ENCODE measurements around the gene HOXC5.
"Not testable (repeated sequence)": the region's sequence is repeated elsewhere in the genome, so short reads cannot be mapped to it uniquely, and the experiment has no call there.

The HOXC5 gene

DNA sequence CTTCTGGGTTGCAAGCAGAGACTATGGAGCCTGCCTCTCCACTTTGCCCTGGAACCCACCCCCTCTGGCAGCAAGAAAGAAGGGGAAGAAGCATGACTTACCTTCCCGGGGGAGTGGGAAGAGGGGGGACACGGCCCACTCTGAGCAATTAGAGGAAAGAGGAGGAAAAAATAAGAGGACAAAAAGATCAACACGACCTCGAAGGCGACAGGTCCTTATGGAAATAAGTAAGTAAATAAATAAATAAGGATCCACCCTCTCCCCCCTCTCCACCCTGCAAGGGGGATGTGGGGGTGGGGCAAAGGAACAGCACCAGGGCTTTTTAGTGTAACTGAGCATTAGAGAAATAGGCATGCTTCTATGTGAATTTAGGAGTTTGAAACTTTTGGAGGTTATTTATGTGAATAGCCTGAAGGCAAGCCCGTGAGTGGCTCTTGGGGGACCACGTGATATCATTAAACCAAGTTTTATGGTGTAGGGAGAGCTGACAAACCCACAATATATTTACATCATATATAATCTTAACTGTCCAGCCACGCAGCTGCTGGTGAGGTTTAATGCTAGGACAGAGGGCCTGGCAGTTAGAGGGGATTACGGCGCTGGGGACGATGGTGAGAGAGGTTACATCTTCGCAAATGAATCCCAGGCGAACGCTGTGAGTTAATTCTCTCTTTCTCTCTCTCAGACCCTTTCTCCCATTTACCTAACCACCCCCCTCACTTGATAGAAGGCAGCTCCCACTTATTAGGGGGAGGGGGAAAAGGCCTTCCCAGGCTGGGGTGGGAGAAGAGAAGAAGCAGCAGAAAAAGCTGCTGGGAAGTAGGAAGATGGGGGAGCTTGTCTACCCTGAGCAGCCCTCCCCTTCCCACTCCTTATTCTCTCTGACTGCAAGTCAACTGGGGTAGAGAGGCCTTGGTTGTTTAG lies 4.8 kb downstream of the HOXC5 start:
- Histone ChIP-seq H3K36me3 (ENCODE audit: control insufficient read depth in 2 of 2, insufficient read depth in 2 of 2, low read length in 2 of 2) (no peaks in the 10 kb centered on the region), H3K27me3 (ENCODE audit: control insufficient read depth in 2 of 2, insufficient read depth in 2 of 2, low read length in 2 of 2) (peaks cover 83 to 86% of the 10 kb centered on the region in 2 donors), H3K4me3 (ENCODE audit: low read length in 2 of 2) (no peak overlapping the region), H3K4me1 (ENCODE audit: control insufficient read depth in 2 of 2, insufficient read depth in 2 of 2, low read length in 2 of 2) (peaks cover 0 to 2% of the 10 kb centered on the region in 2 donors), H3K27ac (ENCODE audit: low read depth in 2 of 2, low read length in 2 of 2) (no peak overlapping the region), H3K9ac (ENCODE audit: low read depth in 1 of 2, low read length in 2 of 2) (no peak overlapping the region), H3K9me3 (ENCODE audit: control insufficient read depth in 2 of 2, low read length in 2 of 2) (peaks cover 0 to 2% of the 10 kb centered on the region in 2 donors)

DNA sequence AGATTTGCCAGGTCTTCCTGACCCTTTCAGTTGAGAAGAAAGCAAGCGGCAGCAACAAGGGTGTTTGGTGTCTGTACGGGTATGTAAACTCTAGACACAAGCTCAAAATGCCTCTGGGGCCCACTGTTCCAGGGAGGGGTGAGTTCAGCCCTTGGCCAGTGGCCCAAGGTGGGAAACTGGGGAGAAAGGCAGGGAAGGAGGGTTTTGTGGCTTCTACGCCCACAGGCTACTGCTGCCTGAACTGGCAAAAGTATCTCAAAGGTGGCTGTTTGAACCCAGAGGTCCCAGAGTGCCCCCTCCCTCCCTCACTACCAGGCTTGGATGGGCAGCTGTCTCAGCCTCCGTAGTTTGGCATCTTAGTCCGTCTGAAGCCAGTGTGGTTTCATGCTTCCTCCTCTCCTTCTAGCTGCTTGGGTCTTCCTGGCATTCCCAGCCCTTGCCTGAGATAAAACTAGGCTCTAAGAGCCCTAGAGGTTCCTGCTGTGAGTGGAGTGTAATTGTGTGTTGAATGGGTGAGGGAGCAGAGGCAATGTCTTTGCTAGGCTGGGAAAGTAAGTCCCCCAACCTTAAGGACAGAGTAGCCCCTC lies 5.5 kb downstream of the HOXC5 start:
- no peak overlapping the region for H3K4me3 ChIP-seq (ENCODE audit: low read length in 2 of 2)
- H3K4me1 ChIP-seq (ENCODE audit: control insufficient read depth in 2 of 2, insufficient read depth in 2 of 2, low read length in 2 of 2), result no peaks in the 10 kb centered on the region
- no peaks in the 10 kb centered on the region for H3K9me3 ChIP-seq (ENCODE audit: control insufficient read depth in 2 of 2, low read length in 2 of 2)
- H3K27ac ChIP-seq (ENCODE audit: low read depth in 2 of 2, low read length in 2 of 2), result no peak overlapping the region
- peaks cover 83 to 85% of the 10 kb centered on the region in 2 donors for H3K27me3 ChIP-seq (ENCODE audit: control insufficient read depth in 2 of 2, insufficient read depth in 2 of 2, low read length in 2 of 2)
- no peak overlapping the region for H3K9ac ChIP-seq (ENCODE audit: low read depth in 1 of 2, low read length in 2 of 2)
- H3K36me3 ChIP-seq (ENCODE audit: control insufficient read depth in 2 of 2, insufficient read depth in 2 of 2, low read length in 2 of 2), result no peaks in the 10 kb centered on the region

DNA sequence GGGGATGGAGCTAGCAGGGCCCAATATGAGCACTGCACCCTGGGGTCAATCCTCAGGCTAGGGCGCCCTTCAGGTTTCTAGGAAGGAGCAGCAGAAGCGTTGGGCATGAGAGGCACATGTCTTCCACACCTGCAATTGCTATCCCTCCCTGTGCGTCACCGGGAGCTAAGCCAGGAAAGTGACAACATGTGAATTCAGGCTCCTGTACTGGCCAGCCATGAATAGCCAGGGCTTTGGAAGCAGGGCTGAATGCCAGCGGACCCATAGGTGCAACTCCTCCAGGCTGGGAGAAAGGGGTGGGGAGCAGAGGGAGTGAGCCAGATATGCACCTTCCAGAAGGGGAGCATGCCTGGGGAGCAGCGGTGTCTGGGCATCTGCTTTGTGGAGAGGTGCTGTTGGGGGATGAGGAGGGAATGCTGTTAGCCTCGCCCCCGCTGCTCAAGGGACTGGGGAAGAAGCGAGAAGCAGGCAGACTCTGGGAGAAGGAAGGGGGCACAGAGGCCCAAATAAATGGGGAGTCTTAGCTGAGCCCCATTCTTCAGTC lies 6.1 kb downstream of the HOXC5 start:
- Histone ChIP-seq H3K36me3 (ENCODE audit: control insufficient read depth in 2 of 2, insufficient read depth in 2 of 2, low read length in 2 of 2) (no peaks in the 10 kb centered on the region), H3K27me3 (ENCODE audit: control insufficient read depth in 2 of 2, insufficient read depth in 2 of 2, low read length in 2 of 2) (peaks cover 84 to 86% of the 10 kb centered on the region in 2 donors), H3K4me3 (ENCODE audit: low read length in 2 of 2) (no peak overlapping the region), H3K27ac (ENCODE audit: low read depth in 2 of 2, low read length in 2 of 2) (no peak overlapping the region), H3K9me3 (ENCODE audit: control insufficient read depth in 2 of 2, low read length in 2 of 2) (no peaks in the 10 kb centered on the region), H3K9ac (ENCODE audit: low read depth in 1 of 2, low read length in 2 of 2) (no peak overlapping the region), H3K4me1 (ENCODE audit: control insufficient read depth in 2 of 2, insufficient read depth in 2 of 2, low read length in 2 of 2) (no peaks in the 10 kb centered on the region)

DNA sequence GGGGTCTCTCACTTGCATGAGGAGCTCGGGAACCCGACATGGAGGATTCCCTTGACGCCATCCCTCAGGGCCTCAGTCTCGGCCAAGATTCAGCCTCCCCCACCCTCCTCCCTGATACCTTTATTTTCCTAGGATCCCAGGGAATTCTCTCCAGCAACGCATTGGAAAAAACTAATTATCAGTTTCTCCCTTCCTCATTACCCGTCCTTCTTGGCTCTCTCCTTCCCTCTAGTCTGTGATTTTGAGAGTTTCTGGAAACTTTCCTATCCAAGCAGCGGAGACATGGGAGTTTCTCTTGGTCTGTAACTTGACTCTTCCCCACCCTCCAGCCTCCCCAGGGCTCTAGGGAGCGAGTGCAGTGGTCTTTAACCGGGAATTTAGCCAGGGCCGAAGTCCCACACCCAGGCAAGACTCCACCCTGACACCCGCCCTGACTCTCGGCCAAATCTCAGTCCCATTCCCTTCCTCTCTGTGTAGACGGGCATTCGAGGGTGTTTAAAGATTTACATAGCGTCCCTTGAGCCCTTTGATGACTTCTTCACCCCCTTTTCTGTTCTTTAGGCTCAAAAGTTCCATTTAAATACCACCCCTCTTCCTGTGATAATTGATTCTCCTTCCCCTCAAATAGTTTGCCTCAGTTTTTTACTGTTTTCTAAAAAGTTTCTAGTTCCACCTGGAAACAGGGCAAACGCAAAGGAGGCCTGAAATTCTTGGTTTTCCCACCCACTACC lies 6.7 kb downstream of the HOXC5 start:
- H3K9ac ChIP-seq (ENCODE audit: low read depth in 1 of 2, low read length in 2 of 2), result no peak overlapping the region
- no peaks in the 10 kb centered on the region for H3K4me1 ChIP-seq (ENCODE audit: control insufficient read depth in 2 of 2, insufficient read depth in 2 of 2, low read length in 2 of 2)
- H3K9me3 ChIP-seq (ENCODE audit: control insufficient read depth in 2 of 2, low read length in 2 of 2), result no peaks in the 10 kb centered on the region
- H3K36me3 ChIP-seq (ENCODE audit: control insufficient read depth in 2 of 2, insufficient read depth in 2 of 2, low read length in 2 of 2), result no peaks in the 10 kb centered on the region
- no peak overlapping the region for H3K27ac ChIP-seq (ENCODE audit: low read depth in 2 of 2, low read length in 2 of 2)
- no peak overlapping the region for H3K4me3 ChIP-seq (ENCODE audit: low read length in 2 of 2)
- peaks cover 84 to 86% of the 10 kb centered on the region in 2 donors for H3K27me3 ChIP-seq (ENCODE audit: control insufficient read depth in 2 of 2, insufficient read depth in 2 of 2, low read length in 2 of 2)

DNA sequence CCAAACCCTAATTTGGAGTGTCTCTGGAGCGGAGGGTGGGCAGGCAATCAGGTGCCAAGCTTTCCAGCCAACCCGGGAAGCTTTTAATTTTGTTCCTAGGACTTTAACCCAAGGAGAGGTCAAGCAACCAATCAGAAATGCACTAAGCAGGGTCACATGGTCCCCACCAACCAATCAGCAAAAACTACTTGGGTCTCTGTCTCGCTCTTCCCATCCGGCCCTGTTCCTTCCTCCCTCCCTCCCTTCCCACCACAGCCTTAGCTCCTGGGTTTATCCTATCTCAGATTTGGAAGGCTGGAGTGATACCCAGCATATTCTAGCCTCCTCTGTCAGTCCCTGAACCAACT lies 7.3 kb downstream of the HOXC5 start:
- Histone ChIP-seq H3K27ac (ENCODE audit: low read depth in 2 of 2, low read length in 2 of 2) (no peak overlapping the region), H3K9ac (ENCODE audit: low read depth in 1 of 2, low read length in 2 of 2) (no peak overlapping the region), H3K9me3 (ENCODE audit: control insufficient read depth in 2 of 2, low read length in 2 of 2) (no peaks in the 10 kb centered on the region), H3K27me3 (ENCODE audit: control insufficient read depth in 2 of 2, insufficient read depth in 2 of 2, low read length in 2 of 2) (peaks cover 84 to 87% of the 10 kb centered on the region in 2 donors), H3K36me3 (ENCODE audit: control insufficient read depth in 2 of 2, insufficient read depth in 2 of 2, low read length in 2 of 2) (no peaks in the 10 kb centered on the region), H3K4me1 (ENCODE audit: control insufficient read depth in 2 of 2, insufficient read depth in 2 of 2, low read length in 2 of 2) (no peaks in the 10 kb centered on the region), H3K4me3 (ENCODE audit: low read length in 2 of 2) (no peak overlapping the region)

DNA sequence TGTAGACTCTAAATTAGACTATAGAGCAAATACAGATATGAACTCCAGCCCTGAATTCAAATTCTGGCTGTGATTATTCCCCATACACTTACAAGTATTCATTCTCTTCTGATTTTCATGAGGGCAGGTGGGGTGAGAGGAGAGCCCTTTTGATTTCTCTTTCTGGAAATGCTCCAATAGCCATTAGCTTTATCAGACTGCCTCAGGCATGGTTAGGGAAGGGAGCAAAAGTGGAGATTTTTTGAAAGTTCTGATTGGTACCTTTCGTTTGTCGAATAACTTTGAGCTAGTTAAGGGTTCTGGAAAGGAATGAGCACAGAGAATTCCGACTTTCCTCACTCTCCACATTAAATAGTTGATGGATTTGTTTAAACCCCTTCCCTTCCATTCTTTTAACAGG lies 7.8 kb downstream of the HOXC5 start:
- peaks cover 83 to 87% of the 10 kb centered on the region in 2 donors for H3K27me3 ChIP-seq (ENCODE audit: control insufficient read depth in 2 of 2, insufficient read depth in 2 of 2, low read length in 2 of 2)
- no peaks in the 10 kb centered on the region for H3K9me3 ChIP-seq (ENCODE audit: control insufficient read depth in 2 of 2, low read length in 2 of 2)
- H3K36me3 ChIP-seq (ENCODE audit: control insufficient read depth in 2 of 2, insufficient read depth in 2 of 2, low read length in 2 of 2), result no peaks in the 10 kb centered on the region
- H3K27ac ChIP-seq (ENCODE audit: low read depth in 2 of 2, low read length in 2 of 2), result no peak overlapping the region
- no peak overlapping the region for H3K9ac ChIP-seq (ENCODE audit: low read depth in 1 of 2, low read length in 2 of 2)
- H3K4me1 ChIP-seq (ENCODE audit: control insufficient read depth in 2 of 2, insufficient read depth in 2 of 2, low read length in 2 of 2), result no peaks in the 10 kb centered on the region
- H3K4me3 ChIP-seq (ENCODE audit: low read length in 2 of 2), result no peak overlapping the region

DNA sequence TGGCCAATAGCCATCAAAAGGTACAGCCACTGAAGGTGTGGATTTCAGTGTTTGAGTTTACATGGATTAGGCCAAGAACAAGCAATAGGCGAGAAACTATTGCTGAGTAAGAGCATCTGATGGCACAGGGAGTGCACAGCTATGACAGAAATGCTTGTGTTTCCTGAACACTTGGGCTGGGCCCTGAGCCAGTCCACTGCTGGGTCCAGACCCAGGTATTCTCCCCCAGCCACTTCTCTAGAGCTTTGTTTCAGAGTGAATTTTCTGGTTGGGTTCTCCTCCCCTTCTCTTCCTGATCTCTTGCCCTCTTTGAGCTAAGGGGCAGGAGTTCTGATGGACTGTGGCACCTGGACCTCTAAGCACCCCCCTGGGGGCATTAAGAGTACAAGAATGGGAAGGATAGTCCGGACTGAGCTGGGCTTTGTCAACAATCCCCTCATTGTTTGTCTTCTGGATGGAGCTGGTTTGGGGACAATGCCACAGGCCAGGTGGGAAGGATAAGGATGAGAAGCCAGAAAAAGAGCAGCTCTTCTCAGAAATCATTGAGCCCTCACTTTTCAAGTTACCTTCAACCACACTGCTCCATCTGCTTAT lies 8.3 kb downstream of the HOXC5 start:
- H3K4me1 ChIP-seq (ENCODE audit: control insufficient read depth in 2 of 2, insufficient read depth in 2 of 2, low read length in 2 of 2), result no peaks in the 10 kb centered on the region
- no peak overlapping the region for H3K9ac ChIP-seq (ENCODE audit: low read depth in 1 of 2, low read length in 2 of 2)
- H3K27ac ChIP-seq (ENCODE audit: low read depth in 2 of 2, low read length in 2 of 2), result no peak overlapping the region
- no peaks in the 10 kb centered on the region for H3K36me3 ChIP-seq (ENCODE audit: control insufficient read depth in 2 of 2, insufficient read depth in 2 of 2, low read length in 2 of 2)
- H3K27me3 ChIP-seq (ENCODE audit: control insufficient read depth in 2 of 2, insufficient read depth in 2 of 2, low read length in 2 of 2), result peaks cover 78 to 88% of the 10 kb centered on the region in 2 donors
- H3K4me3 ChIP-seq (ENCODE audit: low read length in 2 of 2), result no peak overlapping the region
- no peaks in the 10 kb centered on the region for H3K9me3 ChIP-seq (ENCODE audit: control insufficient read depth in 2 of 2, low read length in 2 of 2)

DNA sequence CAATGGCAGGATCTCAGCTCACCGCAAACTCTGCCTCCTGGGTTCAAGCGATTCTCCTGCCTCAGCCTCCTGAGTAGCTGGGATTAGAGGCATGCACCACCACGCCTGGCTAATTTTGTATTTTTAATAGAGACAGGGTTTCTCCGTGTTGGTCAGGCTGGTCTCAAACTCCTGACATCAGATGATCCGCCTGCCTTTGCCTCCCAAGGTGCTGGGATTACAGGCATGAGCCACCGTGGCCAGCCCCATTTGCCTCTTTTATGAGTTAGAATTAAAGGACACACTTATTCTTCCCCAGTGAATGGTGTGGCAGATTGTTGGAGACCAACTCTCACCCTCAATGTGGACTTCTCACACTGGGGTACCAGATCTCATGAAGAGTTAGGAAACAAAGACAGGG lies 9.2 kb downstream of the HOXC5 start:
- H3K27me3 ChIP-seq (ENCODE audit: control insufficient read depth in 2 of 2, insufficient read depth in 2 of 2, low read length in 2 of 2), result peaks cover 77 to 86% of the 10 kb centered on the region in 2 donors
- H3K4me1 ChIP-seq (ENCODE audit: control insufficient read depth in 2 of 2, insufficient read depth in 2 of 2, low read length in 2 of 2); H3K4me3 ChIP-seq (ENCODE audit: low read length in 2 of 2); H3K9ac ChIP-seq (ENCODE audit: low read depth in 1 of 2, low read length in 2 of 2); H3K36me3 ChIP-seq (ENCODE audit: control insufficient read depth in 2 of 2, insufficient read depth in 2 of 2, low read length in 2 of 2); H3K9me3 ChIP-seq (ENCODE audit: control insufficient read depth in 2 of 2, low read length in 2 of 2); H3K27ac ChIP-seq (ENCODE audit: low read depth in 2 of 2, low read length in 2 of 2): not testable (repeated sequence)

DNA sequence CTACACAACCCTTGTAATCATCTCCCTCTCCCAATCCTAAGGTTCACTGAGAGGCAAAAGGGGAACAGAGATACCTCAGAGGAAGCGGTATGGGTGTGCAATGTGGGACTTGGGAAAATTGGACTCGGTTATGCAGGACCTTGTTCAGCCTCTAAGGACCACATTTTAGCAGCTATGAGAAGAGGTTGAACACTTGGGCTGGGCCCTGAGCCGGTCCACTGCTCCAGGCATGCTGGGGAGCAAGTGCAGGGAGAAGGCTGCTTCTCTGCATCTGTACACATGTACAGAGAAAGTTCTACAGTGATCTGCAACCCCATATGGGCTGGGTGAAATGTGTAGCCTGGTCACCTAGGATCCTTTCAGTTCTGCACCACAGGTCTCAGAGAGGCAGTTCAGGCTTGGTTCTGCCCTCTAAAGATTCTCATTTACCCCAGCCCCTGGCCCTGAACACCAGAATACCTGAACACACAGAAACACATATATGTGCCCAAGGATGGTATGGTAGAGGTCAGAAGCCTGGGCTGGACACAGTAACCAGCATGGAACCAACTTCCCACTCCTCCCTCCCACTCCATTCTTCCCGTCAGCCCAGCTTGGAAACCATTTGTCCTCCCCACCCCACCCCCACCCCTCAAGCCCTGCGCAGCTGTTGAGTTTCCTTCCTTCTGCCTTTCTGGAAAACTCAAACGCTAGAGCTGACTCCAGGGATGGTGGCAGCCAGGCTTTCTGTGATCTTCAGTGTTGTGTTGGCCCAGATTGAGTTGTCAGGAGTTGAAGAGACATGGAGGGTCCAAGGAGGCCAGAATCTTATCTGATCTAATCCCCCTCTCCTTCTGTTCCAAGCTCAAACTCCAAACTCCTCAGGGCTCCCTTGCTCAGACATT lies 10.4 kb downstream of the HOXC5 start:
- H3K36me3 ChIP-seq (ENCODE audit: control insufficient read depth in 2 of 2, insufficient read depth in 2 of 2, low read length in 2 of 2), result no peaks in the 10 kb centered on the region
- H3K4me3 ChIP-seq (ENCODE audit: low read length in 2 of 2), result no peak overlapping the region
- no peaks in the 10 kb centered on the region for H3K4me1 ChIP-seq (ENCODE audit: control insufficient read depth in 2 of 2, insufficient read depth in 2 of 2, low read length in 2 of 2)
- no peaks in the 10 kb centered on the region for H3K9me3 ChIP-seq (ENCODE audit: control insufficient read depth in 2 of 2, low read length in 2 of 2)
- no peak overlapping the region for H3K27ac ChIP-seq (ENCODE audit: low read depth in 2 of 2, low read length in 2 of 2)
- no peak overlapping the region for H3K9ac ChIP-seq (ENCODE audit: low read depth in 1 of 2, low read length in 2 of 2)
- peaks cover 77 to 86% of the 10 kb centered on the region in 2 donors for H3K27me3 ChIP-seq (ENCODE audit: control insufficient read depth in 2 of 2, insufficient read depth in 2 of 2, low read length in 2 of 2)

Measured in mucosa of rectum (tissue), 2 donors.